CD1c-positive myeloid dendritic cell (primary cell): Measurements from ENCODE around the gene BCL7A.
"Not testable (repeated sequence)": the region's sequence is repeated elsewhere in the genome, so short reads cannot be mapped to it uniquely, and the experiment has no call there.

Experiments
- DNase-seq: peaks from one replicate; pipeline ENCODE4 v3.0.0-alpha.2; 2016; ENCODE audit errors: extremely low spot score

The BCL7A gene

DNA sequence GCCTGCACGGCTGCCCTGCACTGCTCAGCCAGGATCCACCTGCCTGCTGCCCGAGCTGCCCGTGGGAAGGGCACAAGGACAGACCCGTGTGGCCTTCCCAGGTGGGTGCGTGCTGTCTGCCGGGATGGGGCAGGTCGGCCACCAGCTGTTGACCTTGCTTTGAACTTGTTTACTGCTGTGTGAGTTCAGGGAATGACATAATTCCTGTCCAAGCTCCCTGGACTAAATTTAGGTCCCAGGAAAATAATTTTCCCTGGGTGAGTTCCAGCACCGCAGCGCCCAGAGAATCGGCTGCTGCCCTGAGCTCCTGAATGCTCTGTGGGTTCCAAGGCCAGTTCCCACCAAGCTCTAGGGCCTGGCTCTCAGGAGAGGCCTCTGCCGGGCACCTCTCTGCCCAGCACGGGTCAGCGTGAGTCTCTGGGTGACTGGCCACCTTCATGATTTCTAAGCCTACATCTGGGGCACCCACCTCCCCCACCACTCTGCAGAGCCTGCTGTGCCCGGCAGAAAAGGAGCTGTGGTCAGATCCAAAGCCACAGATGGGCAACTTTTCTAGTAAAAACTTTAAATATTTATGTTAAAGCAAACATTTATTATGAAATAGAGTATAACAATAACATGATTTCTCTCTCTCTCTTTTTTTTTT lies 29.7 kb downstream of the BCL7A start:
- DNase-seq, result no peak

DNA sequence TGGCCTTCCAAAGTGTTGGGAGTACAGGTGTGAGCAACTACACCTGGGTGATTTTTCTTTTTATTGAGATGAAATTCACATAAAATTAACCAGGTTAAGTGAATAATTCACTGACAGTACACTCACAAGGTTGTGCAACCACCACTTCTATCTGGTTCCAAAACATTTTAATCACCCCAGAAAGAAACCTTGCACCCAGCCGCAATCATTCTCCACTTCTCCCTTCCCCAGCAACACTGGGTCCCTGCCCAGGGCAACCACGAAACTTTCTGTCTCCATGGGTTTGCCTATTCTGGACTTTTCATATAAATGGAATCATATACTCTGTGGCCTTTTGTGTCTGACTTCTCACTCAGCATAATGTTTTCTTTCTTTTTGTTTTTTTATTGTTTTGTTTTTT lies 30.6 kb downstream of the BCL7A start:
- DNase-seq, result no peak

DNA sequence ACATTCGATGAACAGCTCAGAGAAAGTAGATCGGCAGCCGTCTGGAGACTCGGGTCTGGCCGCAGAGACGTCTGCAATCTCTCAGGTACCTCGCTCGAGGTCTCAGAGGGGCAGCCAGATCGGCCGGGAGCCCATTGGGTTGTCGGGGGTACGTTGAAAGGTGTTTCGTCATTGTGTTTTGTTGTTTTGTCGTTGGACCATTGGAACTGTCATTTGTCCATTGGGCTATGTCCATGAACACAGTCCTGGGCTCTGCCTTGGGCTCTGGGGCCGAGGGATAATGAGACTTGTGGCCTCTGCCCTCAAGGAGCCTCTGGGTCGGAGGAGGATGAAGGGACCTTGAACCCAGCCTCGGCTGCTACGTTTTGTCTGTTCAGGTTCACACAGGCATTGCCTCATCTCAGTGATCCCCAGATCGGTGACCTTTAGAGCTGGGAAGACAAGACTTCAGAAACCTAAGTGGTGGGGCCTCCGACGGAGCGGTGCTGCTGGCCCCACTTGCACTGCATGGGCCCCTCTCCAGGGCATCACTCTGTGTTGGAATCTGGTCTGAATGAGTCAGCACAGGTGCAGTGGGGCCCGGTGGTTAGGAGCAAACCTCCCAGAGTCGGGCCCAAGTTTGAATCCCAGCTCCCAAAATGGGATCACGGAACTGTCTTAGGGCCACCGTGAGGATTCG lies 33.3 kb downstream of the BCL7A start:
- no peak for DNase-seq

DNA sequence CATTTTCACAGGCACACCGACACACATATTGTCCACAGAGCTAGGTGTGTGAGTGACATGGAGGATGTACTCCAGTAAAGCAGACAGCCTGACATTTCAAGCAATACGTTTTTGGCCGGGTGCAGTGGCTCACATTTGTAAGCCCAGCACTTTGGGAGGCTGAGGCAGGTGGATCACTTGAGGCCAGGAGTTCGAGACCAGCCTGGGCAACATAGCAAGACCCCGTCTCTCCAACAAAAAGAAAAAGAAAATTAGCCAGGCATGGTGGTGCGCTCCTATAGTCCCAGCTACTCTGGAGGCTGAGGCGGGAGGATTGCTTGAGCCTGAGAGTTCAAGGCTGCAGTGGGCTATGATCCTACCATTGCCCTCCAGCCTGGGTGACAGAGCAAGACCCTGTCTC lies 34.7 kb downstream of the BCL7A start:
- DNase-seq, result not testable (repeated sequence)

DNA sequence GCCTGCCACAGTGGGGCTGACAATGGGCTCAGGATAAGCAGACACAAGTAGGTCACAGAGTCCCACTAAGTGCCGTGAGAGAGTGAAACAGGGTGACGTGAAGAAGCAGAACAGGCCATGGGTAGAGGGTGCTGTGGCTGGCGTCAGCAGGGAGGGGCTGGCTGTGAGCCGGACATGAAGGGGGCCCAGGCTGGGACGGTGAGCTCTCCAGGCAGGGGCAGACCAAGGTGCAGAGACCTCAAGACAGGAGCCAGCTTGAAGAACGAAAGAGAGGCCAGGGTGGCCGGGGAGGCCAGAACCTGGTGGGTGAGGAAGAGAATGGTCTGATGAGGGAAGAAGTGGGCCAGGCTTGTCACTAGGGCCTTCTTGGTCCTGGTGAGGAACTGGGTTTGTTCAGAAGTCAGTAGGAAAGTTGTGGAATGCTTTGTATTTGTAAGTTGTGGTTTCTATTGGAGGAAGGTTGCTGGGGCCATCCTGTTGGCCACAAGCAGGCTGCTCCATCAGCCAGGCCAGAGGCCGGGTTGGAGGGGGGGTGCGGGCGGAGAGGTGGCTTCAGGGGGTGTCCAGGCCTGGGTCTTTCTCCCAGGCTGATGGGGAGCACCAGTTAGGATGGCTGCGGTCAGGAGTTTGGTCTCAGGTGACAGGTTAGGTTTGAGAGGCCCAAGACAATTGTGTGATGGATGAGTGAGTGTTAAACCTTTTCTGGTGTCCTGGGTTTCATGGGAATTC lies 35.5 kb downstream of the BCL7A start:
- DNase-seq, result no peak

DNA sequence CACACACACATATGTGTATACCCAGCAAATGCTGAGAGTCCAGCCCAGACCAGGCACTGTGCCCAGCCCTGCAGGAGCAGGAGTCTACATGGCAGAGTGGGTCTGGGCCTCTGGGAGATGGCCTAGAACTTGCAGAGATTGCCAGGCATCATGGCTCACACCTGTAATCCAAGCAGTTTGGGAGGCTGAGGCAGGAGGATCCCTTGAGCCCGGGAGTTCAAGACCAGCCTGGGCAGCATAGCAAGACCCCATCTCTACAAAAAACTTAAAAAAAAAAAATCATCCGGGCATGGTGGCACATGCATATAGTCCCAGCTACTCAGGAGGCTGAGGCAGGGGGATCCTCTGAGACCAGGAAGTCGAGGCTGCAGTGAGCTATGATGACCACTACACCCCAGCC lies 36.1 kb downstream of the BCL7A start:
- DNase-seq, result no peak

DNA sequence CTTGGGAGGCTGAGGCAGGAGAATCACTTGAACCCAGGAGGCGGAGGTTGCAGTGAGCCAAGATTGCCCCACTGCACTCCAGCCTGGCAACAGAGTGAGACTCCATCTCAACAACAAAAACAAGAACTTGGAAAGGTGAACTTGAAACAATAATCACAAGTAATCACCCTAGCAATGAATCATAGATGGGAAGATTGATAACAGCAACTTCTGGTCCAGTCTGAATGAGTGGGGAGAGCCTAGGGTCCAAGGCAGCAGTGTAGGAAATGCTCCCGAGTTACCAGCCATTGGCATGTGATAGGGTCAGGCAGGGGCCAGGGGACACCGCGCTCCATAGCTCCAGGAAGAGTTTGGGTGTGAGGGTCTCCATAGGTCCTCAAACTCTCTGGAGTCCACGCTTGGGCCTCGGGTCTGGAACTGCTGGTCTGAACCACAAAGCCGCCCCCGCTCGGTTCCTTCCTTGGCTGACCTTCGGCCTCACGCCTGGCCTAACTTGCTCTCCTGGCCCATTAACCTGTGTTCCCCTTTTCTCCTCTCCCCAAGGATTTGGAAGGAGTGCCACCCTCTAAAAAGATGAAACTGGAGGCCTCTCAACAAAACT lies 37.0 kb downstream of the BCL7A start:
- no peak for DNase-seq

DNA sequence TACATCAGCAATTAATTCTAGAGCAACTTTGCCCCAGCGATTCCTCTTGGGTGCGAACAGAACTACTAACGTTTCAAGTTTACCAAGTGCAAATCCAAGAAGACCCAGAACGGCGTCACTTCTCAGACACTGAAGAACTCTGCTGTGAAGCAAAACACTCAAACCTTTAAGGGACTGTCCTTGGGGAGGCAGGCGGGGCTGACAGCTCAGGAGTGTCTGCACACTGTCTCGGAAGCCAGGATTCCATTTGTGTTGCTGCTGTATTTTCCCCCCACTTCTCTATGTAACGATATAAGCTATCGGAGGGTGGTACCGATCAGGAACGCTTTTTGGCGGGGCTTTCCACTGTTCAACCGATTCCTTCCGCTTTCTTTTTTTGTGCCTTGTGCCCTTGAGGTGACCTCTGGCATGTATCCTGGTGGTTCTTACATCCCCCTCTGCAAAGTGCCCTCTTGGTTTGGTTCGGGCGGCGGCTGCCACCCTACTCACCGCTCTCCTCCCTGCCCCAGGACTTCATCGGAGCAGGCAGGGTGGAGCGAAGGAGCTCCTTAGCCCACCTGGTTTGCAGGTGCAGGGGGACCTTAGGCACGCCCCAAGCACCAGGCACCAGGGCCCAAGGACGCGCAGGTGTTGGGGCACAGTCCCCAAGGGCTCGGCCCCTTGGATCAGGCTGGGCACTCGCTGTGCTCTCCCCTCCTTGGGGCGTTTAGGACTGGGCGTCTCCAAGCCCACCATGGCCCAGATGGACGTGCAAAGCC lies 37.7 kb downstream of the BCL7A start:
- DNase-seq, result no peak

DNA sequence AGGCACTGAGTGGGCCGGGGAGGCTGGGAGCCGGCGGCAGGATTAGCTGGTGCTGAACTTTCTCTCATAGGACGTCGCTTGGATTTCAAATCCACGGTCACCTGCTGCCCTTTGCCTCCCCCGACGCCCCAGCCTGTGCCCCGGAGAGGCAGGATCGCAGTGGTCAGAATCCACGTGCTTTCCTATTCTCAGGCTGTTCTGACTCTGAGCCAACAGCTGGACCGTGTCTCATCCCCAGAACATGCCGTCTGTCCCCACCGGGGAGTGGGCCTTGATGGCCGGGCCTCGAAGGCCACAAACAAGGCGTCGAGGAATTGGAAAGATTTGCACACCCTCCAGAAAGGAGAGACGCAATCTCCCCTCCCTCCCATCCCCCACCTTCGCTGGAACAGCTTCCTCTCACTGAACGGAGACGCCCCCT lies 38.4 kb downstream of the BCL7A start:
- DNase-seq, result no peak

DNA sequence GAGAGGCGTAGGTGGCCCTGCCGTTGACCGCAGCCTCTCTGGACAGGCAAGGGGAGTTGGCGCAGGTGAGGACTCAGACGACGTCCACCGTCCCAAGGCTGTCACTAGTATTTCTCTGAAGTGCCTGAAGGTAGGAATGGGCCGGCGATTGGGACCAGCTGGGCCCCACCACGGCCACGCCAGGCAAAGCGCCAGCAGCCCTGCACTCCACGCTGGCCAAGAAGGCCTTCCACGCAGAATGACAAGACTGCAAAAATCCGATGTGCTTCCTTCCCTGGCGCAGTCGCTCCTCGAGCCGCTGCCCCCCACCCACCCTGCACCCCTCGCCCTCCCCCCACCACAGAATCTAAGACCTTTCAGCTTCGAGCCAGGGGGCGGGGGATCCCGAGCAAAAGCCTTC lies 39.6 kb downstream of the BCL7A start:
- DNase-seq, result no peak

DNA sequence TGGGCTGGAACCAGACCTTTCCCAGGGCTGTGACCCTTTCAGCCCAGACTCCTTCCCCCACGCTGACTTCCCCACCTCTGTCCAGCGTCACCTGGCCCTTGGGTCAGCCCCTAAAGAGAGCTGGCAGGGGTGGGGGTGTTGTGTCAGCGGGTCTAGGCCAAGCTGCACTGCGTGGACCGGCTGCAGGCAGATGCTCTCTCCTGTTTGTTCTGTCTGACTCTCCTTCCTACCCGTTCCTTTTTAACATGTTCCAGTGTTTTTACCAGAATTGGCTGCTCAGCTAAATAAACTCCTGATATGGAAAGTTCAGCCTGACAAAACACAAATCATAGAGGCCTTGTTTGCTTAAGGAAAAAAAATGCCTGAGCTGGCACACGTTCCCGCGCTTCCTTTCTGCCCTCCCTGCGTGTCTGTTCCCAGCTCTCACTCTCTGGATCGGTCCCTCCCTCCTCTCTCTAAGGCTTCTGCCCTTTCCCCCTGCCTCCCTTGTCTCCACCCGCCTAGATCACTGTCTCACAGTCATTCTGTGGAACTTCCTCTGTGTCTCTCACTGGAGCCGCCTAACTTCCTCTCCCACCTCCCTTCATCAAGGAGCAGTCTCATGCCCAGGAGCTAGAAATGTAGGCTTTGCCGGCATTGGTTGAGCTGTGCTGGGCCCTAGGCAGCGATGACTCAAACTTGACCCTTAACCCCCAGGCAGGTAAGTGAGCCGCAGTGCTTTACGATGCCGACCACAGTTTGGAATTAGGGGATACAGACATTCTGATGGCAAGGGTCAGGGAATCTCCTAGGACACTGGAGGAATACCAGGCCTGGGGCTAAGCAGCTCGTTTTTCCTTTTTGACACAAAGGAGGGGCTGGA lies 41.4 kb downstream of the BCL7A start:
- DNase-seq, result peak; percentile 67

DNA sequence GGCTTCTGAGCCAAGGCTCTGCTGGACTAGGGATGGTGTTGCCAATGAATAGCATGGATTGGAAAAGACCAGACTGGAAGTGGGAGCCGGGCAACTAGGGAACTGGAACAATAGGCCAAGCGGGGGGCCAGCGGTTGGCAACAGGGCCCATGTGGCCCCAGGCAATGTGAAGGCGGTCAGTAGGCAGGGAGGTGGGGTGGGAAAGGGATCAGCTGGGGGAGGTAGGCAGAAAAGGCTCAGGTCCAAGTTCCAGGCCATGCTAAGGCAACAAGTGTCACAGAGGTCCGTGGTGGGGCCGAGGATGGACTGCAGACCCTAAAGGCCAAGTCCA lies 42.0 kb downstream of the BCL7A start:
- no peak for DNase-seq

DNA sequence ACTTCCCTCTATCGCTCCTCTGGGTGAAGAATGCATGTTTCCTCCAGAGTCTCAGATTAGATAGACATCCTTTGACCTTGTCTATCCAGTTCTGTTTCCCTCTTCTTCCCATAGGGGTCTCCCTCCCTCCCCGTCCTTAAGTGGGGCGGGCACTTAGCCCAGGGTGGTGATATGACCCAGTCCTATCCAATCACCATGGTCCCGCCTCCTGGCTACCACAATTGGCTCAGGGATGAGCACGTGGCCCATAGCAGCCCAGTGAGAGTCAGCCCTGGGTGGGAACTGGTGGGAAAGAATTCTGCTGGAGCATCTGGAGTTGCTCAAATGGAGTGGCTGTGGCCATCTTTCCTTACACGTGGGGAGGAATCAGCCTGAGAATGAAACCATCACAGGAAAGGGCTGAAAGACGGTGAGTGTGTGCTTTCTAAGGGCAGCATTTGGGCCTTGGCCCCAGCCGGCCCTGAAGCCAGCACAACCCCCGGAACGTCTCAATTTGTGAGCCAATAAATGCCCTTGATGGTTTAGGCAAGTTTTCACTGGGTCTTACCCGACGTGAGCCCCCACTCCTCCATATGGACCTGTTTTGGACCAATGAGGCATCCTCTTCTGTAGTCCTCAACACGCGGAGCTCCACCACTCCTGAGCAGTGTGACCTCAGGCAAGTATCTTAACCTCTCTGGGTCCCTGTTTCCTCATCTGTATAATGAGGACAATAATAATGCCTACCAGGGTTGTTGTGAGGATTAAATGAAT lies 42.5 kb downstream of the BCL7A start:
- DNase-seq, result peak; percentile 53

DNA sequence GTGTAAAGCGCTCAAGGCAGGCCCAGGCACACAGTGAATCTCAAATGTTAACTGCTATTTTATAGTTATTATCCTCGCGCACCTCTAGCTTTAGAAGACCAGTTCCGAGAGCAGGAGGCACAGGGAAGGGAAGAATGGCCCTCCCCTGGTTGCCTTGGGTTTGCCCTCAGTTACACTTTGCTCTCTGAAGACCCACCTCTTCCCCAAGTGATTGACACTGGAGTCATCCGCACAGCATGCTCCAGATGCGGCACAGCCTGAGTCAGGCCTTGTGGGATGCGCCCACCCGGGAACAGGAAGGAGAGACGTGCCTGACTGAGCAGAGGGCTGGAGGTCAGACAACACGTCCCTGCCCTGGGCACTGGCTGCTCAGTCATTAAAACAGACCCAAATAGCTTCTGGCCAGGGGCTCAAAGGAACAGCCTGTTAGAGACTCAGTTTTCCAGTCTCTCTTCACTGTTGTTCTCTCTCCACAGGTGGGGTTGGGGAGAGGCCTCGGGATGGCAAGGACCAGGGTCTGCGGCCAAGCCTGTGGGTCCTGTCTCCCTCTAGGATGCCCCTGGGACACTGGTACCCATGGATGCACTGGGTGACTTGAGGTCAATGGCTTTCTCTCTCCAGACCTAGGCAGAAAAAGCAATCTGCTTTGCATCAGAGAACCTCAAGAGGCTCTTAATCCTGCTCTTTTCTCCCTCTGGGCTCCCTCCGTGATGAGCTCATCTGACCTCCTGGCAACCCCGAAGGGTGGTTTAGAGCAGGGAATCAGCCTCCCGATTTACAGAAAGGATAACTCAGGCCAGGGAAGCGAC lies 43.3 kb downstream of the BCL7A start:
- peak; percentile 22 for DNase-seq

DNA sequence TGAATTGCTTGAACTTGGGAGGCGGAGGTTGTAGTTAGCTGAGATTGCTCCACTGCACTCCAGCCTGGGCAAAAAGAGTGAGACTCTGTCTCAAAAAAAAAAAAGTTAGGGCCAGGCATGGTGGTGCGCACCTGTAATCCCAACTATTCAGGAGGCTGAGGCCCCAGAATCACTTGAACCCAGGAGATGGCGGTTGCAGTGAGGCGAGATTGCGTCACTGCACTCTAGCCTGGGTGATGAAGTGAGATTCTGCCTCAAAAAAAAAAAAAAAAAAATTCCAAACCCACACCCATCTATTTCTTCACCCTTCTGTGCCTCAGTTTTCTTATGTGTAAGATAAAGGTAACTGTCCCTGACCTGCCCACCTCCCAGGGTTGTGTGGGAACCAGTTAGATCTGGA lies 45.9 kb downstream of the BCL7A start:
- DNase-seq, result no peak

DNA sequence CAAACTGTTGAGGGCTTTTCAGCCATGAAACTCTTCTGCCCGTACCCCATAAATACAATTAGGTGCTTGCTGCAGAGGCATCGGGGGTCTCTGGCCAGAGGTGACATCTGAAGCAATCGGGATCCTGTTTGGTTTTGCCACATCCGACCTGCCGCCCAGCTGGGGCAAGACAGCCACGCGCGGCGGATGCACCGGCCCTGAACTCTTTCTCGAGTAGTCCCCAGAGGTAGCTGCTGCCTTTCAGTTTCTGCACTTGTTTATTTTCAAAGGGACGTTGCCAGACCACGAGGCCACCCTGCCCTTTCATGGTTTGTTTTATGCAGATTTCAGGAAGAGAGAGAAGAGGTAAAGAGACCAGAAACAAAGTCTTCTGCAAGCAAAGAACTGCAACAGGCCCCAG lies 46.3 kb downstream of the BCL7A start:
- no peak for DNase-seq

DNA sequence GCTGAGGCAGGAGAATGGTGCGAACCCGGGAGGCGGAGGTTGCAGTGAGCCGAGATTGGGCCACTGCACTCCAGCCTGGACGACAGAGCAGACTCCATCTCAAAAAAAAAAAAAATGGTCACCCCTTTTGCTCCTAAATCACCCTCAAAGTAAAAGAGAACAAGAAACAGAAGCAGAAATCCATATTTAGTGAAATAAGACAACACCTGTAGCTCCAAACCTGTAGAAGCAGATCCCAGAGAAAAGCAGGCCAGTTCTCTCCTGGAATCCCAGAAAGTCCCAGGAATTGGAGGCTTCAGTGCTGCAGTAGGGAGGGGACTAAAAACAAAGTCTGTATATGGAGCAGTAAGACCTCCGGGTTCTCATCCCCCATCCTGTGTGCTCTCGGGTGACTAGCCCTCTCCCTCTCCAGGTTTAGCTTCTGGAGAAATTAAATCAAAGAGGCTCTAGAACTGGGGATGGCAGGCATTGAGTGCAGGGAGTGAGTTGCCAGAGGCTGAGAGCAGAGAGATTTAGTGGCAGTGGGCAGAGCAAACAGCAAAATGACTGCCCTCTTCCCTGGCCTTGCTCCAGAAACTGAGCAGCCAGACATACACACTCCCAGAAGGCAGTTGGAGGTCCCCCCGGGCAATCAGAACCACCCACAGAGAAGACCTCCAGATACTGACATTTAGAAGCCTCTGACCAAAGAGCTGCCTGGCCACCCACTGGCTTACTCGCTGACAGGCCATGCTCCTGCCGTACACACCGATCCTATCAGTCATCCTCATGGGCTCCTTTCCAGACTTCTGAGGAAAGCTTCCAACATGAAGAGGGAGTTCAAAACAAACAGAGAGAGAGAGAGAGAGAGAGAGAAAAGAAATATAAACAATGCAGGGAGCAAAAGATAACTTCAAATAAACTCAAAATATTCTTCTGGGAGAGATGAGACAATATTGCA lies 50.6 kb downstream of the BCL7A start:
- no peak for DNase-seq

DNA sequence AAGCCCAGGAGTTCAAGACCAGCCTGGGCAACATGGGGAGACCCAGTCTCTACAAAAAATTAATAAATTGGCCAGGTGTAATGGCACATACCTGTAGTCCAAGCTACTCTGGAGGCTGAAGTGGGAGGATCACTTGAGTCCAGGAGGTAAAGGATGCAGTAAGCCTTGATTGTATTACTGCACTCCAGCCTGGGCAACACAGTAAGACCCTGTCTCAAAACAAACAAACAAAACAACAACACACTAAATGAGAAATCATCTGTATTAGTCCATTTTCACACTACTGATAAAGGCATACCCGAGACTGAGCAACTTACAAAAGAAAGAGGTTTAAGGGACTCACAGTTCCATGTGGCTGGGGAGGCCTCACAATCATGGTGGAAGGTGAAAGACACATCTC lies 52.1 kb downstream of the BCL7A start:
- no peak for DNase-seq
